Measurements from ENCODE around the gene MC5R.
"Not testable (repeated sequence)": the region's sequence is repeated elsewhere in the genome, so short reads cannot be mapped to it uniquely, and the experiment has no call there.

The MC5R gene

GRCh38 chr18:13862898-13863297, 38.9 kb downstream of the MC5R start:
- not testable (repeated sequence) for DNase-seq

- no peak for DNase-seq
Measured at GRCh38 chr18:13868501-13869271, 44.7 kb downstream of the MC5R start.

- no peak for DNase-seq
Measured at GRCh38 chr18:13871701-13872100, 47.8 kb downstream of the MC5R start.

GRCh38 chr18:13872373-13872772, 48.4 kb downstream of the MC5R start:
- DNase-seq: no peak

- DNase-seq: no peak
Measured at GRCh38 chr18:13872932-13873331, 49.0 kb downstream of the MC5R start.

- DNase-seq: no peak
Measured at GRCh38 chr18:13874558-13874957, 50.6 kb downstream of the MC5R start.

All from hematopoietic multipotent progenitor cell treated with erythropoietin and hydrocortisone succinate and interleukin-3 and kit ligand, for 4 days (in vitro differentiated cells).